Osteoblast (primary cell): Measurements from ENCODE around the gene PPP1R15A. TPM values are rescaled to one million over a fixed set of nuclear protein-coding genes. Genes with fewer than 3 reads are reported as not detected.
"Not testable (repeated sequence)": the region's sequence is repeated elsewhere in the genome, so short reads cannot be mapped to it uniquely, and the experiment has no call there.

Experiments
- DNase-seq: peaks from one replicate; pipeline ENCODE4 v3.0.0; 2011; ENCODE audit warnings: low spot score, mixed read lengths; ENCODE audit not compliant: insufficient read length; ENCODE audit errors: missing footprints
- H2AFZ ChIP-seq: 2 replicates; pipeline ENCODE4 v1.6.0; 2011; ENCODE audit warnings: mild to moderate bottlenecking, low read length
- H3K27ac ChIP-seq: 2 replicates; pipeline ENCODE4 v1.5.1; 2011; ENCODE audit warnings: mild to moderate bottlenecking, low read depth, low read length, moderate library complexity
- H3K27me3 ChIP-seq: 2 replicates; pipeline ENCODE4 v1.6.0; 2012; ENCODE audit warnings: mild to moderate bottlenecking, control low read depth, inconsistent platforms, low read length, moderate library complexity; ENCODE audit not compliant: insufficient read depth
- H3K36me3 ChIP-seq: 2 replicates; pipeline ENCODE4 v1.5.1; 2011; ENCODE audit warnings: mild to moderate bottlenecking, low read length, control low read depth, moderate library complexity; ENCODE audit not compliant: insufficient read depth
- H3K4me1 ChIP-seq: 2 replicates; pipeline ENCODE4 v1.5.1; 2011; ENCODE audit warnings: mild to moderate bottlenecking, low read length, control low read depth, moderate library complexity; ENCODE audit not compliant: insufficient read depth
- H3K4me2 ChIP-seq: 2 replicates; pipeline ENCODE4 v1.6.0; 2011; ENCODE audit warnings: mild to moderate bottlenecking, low read length; ENCODE audit not compliant: insufficient read depth
- H3K4me3 ChIP-seq: fragments of 200-600 bp; sonication (generic); 3 replicates; pipeline ENCODE4 v1.5.1; 2012; ENCODE audit warnings: mild to moderate bottlenecking, low read length, inconsistent platforms; ENCODE audit not compliant: insufficient read depth
- H3K79me2 ChIP-seq: 2 replicates; pipeline ENCODE4 v1.6.0; 2012; ENCODE audit warnings: mild to moderate bottlenecking, low read length, control low read depth, inconsistent platforms; ENCODE audit not compliant: insufficient read depth
- H3K9me3 ChIP-seq: 2 replicates; pipeline ENCODE4 v1.5.1; 2011; ENCODE audit warnings: low read depth, low read length, control low read depth
- H4K20me1 ChIP-seq: 2 replicates; pipeline ENCODE4 v1.6.0; 2012; ENCODE audit warnings: mild to moderate bottlenecking, low read length, control low read depth; ENCODE audit not compliant: insufficient read depth
- CTCF ChIP-seq: IDR thresholded peaks from 2 replicates; pipeline ENCODE4 v1.5.1; 2011; ENCODE audit warnings: mild to moderate bottlenecking, low read depth, low read length, moderate library complexity; ENCODE audit errors: extremely low read depth
- total RNA-seq: library from RNA; depleted of rRNA; stranded (reverse); fragments of >200 nt; gene quantifications from 2 replicates; pipeline ENCODE4 v1.2.3, GENCODE V29; 2012

Gene PPP1R15A
- total RNA-seq, 1 donor = 84.0 TPM

DNA sequence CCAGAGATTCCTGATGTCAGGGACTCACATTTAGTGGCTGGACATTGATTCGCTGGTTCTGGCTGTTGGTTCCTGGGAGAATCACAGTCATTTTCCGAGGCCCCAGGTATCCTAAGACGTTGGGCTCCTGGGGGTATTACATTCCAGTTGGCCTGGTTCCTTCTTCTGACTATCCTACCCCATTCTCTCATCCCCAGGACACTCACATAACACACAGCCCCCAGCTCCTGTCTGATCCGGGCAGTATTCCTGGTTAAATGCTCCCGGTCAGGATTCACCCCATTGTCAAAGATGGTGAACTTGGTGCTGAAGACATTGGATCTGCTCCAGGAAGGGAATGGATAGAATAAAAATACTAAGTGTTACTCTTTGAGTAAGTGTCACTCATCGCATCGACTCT, 11.5 kb downstream of the PPP1R15A start:
- TF ChIP-seq CTCF = no peak

DNA sequence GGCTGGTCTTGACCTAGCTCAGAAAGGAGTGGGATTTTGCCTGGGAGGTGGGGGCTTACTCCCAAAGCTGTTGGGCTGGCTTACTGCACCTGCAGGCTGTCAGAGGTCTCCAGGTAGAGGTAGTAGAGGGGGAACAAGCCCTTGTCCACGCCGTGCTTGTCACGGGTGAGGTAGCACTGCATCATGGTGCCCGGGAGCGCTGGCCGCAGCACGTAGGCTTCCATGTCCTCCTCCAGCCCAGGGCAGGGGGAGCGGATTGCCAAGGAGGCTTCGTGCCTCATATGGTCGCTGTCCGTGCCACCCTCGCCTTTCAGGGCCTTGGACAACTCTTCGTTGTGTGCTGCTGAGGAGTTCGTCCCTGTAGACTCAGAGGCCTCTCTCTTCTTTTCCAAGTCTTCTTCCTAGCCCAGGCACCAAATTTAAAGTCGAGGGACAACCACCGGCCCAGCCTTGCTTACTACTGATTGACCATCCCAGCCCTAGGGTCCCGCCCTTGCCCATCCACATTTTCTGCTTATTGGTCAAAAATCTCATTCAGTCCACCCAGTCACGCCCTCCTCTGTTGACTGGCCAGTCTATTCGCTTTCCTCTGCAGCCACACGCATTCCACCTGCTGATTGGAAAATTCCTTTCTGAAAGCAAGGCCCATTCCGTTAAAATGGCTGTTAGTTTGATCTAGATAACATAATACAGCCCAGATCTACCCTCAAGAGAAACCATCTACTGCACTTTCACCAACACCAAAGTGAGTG, 15.8 kb downstream of the PPP1R15A start:
- Histone ChIP-seq H3K4me2 (no peak overlapping the region), H3K27me3 (no peaks in the 10 kb centered on the region), H3K4me1 (no peaks in the 10 kb centered on the region)

More for the DNA sequence above, 11.5 kb downstream of the PPP1R15A start:
- Histone ChIP-seq H3K36me3 (peaks cover 1% of the 10 kb centered on the region), H3K27me3 (no peaks in the 10 kb centered on the region), H3K27ac (no peak overlapping the region), H4K20me1 (peaks cover under 1% of the 10 kb centered on the region), H3K4me3 (no peak overlapping the region), H3K79me2 (no peaks in the 10 kb centered on the region), H3K4me2 (no peak overlapping the region), H3K4me1 (peaks cover under 1% of the 10 kb centered on the region), H2AFZ (no peak overlapping the region), H3K9me3 (no peaks in the 10 kb centered on the region)
- no peak for DNase-seq

DNA sequence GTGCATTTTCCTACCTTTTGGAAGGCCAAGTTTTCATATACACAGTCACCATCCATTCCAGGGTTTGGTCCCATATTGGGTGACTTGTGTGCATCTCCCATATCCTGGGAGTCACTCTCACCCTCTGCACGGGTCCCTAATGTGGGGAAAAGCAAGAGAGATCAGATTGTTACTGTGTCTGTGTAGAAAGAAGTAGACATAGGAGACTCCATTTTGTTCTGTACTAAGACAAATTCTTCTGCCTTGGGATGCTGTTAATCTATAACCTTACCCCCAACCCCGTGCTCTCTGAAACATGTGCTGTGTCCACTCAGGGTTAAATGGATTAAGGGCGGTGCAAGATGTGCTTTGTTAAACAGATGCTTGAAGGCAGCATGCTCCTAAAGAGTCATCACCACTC, 17.3 kb downstream of the PPP1R15A start:
- H4K20me1 ChIP-seq, H3K36me3 ChIP-seq, H3K4me2 ChIP-seq, H3K27ac ChIP-seq, H3K4me3 ChIP-seq, H3K79me2 ChIP-seq, H3K9me3 ChIP-seq, H3K4me1 ChIP-seq, H2AFZ ChIP-seq, DNase-seq, H3K27me3 ChIP-seq: not testable (repeated sequence)

More for the DNA sequence above, 15.8 kb downstream of the PPP1R15A start:
- no peaks in the 10 kb centered on the region for H3K9me3 ChIP-seq
- no peak for TF ChIP-seq CTCF
- no peak for DNase-seq
- no peaks in the 10 kb centered on the region for H3K36me3 ChIP-seq
- H2AFZ ChIP-seq = no peak overlapping the region
- no peak overlapping the region for H3K4me3 ChIP-seq
- no peaks in the 10 kb centered on the region for H4K20me1 ChIP-seq
- H3K27ac ChIP-seq = no peak overlapping the region
- no peaks in the 10 kb centered on the region for H3K79me2 ChIP-seq

GRCh38 chr19:48890551-48890950, 18.3 kb downstream of the PPP1R15A start:
- no peak overlapping the region for H2AFZ ChIP-seq
- TF ChIP-seq CTCF = no peak
- no peaks in the 10 kb centered on the region for H4K20me1 ChIP-seq
- H3K36me3 ChIP-seq = no peaks in the 10 kb centered on the region
- H3K4me1 ChIP-seq = no peaks in the 10 kb centered on the region
- H3K27ac ChIP-seq = no peak overlapping the region
- H3K79me2 ChIP-seq = no peaks in the 10 kb centered on the region
- no peak overlapping the region for H3K4me2 ChIP-seq
- DNase-seq = peak; percentile 73
- H3K4me3 ChIP-seq = no peak overlapping the region
- H3K9me3 ChIP-seq = no peaks in the 10 kb centered on the region
- H3K27me3 ChIP-seq = no peaks in the 10 kb centered on the region
